Common myeloid progenitor, CD34-positive (primary cell): Measurements from ENCODE around the gene TEAD4.

Experiments used
- CTCF ChIA-PET: fragments of 350-600 bp; sonication (Branson Sonifier 250); formaldehyde crosslinking; loops from one replicate; lab custom pipeline; 2021; ENCODE audit warnings: antibody characterized with exemption; lab: Charles Lee
- POLR2A ChIA-PET: fragments of 350-600 bp; sonication (Branson Sonifier 250); formaldehyde crosslinking; loops from one replicate; lab custom pipeline; 2021; ENCODE audit warnings: antibody characterized with exemption; lab: Charles Lee
- DNase-seq, 3 donors: peaks; one replicate each; pipeline versions ENCODE4 v3.0.0 to v3.0.0-alpha.2; 2013
- H3K27ac ChIP-seq, 2 experiments: 1 replicate in 1 of 2; 2 replicates in 1 of 2; pipeline ENCODE4 v1.7.0; 2013; ENCODE audit warnings: inconsistent platforms in 2 of 2, low read length in 2 of 2, mild to moderate bottlenecking in 2 of 2, low read depth in 1 of 2, moderate library complexity in 1 of 2; ENCODE audit not compliant: severe bottlenecking in 2 of 2, insufficient read depth in 1 of 2, poor library complexity in 1 of 2
- H3K27me3 ChIP-seq, 5 experiments: replicated peaks in 2 of 5; 1 replicate in 3 of 5; 2 replicates in 2 of 5; pipeline versions ENCODE4 v1.6.1 to v1.7.0; 2013; ENCODE audit warnings: low read length in 4 of 5, mild to moderate bottlenecking in 2 of 5, moderate library complexity in 2 of 5, inconsistent platforms in 1 of 5; ENCODE audit not compliant: insufficient read depth in 5 of 5, control insufficient read depth in 4 of 5
- H3K36me3 ChIP-seq, 4 experiments: 1 replicate in 2 of 4; 2 replicates in 2 of 4; pipeline versions ENCODE4 v1.6.1 to v1.7.0; 2013; ENCODE audit warnings: low read length in 3 of 4, control low read depth in 1 of 4, mild to moderate bottlenecking in 1 of 4; ENCODE audit not compliant: control insufficient read depth in 4 of 4, insufficient read depth in 4 of 4
- H3K4me1 ChIP-seq, 4 experiments: 1 replicate in 3 of 4; 2 replicates in 1 of 4; pipeline versions ENCODE4 v1.6.1 to v1.7.1; 2013; ENCODE audit warnings: low read length in 3 of 4, mild to moderate bottlenecking in 3 of 4, control low read depth in 1 of 4, inconsistent platforms in 1 of 4, moderate library complexity in 1 of 4; ENCODE audit not compliant: control insufficient read depth in 4 of 4, insufficient read depth in 4 of 4; ENCODE audit errors: control extremely low read depth in 1 of 4
- H3K4me3 ChIP-seq, 7 experiments: 1 replicate in 4 of 7; 2 replicates in 3 of 7; pipeline versions ENCODE4 v1.5.1 to v1.7.0; 2013; ENCODE audit warnings: mild to moderate bottlenecking in 7 of 7, low read length in 6 of 7, moderate library complexity in 6 of 7, inconsistent platforms in 2 of 7, low read depth in 2 of 7, control low read depth in 1 of 7; ENCODE audit not compliant: insufficient read depth in 4 of 7, control insufficient read depth in 1 of 7; ENCODE audit errors: extremely low read depth in 1 of 7
- H3K9me3 ChIP-seq, 5 experiments: 1 replicate in 4 of 5; 2 replicates in 1 of 5; pipeline versions ENCODE4 v1.6.1 to v1.7.1; 2013; ENCODE audit warnings: low read length in 4 of 5, mild to moderate bottlenecking in 2 of 5, inconsistent platforms in 1 of 5, low read depth in 1 of 5, moderate library complexity in 1 of 5; ENCODE audit not compliant: control insufficient read depth in 4 of 5, insufficient read depth in 2 of 5; ENCODE audit errors: control extremely low read depth in 1 of 5
- WGBS: methylation state at CpG from one replicate; pipeline ENCODE4 v1.1.5; 2013; ENCODE audit not compliant: insufficient coverage; 5-methylcytosine and 5-hydroxymethylcytosine counted together

Gene TEAD4

GRCh38 chr12:2980630-2981029, 21.4 kb downstream of the TEAD4 start:
- no peaks in the 10 kb centered on the region for H3K36me3 ChIP-seq
- CTCF ChIA-PET = no interaction called here

GRCh38 chr12:2982361-2982760, 23.2 kb downstream of the TEAD4 start:
- 99% methylated on average over 13 of the region's 13 CpGs for WGBS
- no peaks in the 10 kb centered on the region for H3K9me3 ChIP-seq
- POLR2A ChIA-PET = no interaction called here

More at GRCh38 chr12:2980630-2981029, 21.4 kb downstream of the TEAD4 start:
- no peak overlapping the region for H3K4me3 ChIP-seq
- no peaks in the 10 kb centered on the region for H3K4me1 ChIP-seq
- H3K27me3 ChIP-seq = peaks cover 0 to 5% (median 0%) of the 10 kb centered on the region in 5 experiments
- H3K27ac ChIP-seq = no peak overlapping the region
- POLR2A ChIA-PET = no interaction called here
- H3K9me3 ChIP-seq = no peaks in the 10 kb centered on the region
- 100% methylated on average over 7 of the region's 7 CpGs for WGBS
- no peak for DNase-seq

DNA sequence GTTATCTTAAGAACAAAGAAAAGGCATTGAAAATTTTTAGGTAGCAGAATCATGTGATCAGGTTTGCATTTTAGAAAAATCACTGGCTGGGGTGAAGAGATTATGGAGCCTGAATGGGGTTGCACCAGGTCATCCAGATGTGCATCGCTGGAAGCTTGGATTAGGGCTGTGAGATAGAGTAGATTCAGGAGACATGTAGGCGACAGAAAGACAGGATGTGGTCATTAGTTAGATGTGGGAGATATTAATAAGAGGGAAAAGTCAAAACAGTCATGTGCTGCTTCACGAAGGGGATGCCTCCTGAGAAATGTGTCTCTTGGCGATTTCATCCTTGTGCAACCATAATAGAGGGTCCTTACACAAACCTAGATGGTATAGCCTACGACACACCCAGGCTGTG, 25.1 kb downstream of the TEAD4 start:
- Histone ChIP-seq H3K4me1 (no peaks in the 10 kb centered on the region), H3K36me3 (no peaks in the 10 kb centered on the region), H3K4me3 (no peak overlapping the region), H3K9me3 (peaks cover 0 to 3% (median 0%) of the 10 kb centered on the region in 5 experiments), H3K27ac (no peak overlapping the region), H3K27me3 (peaks cover 0 to 5% (median 0%) of the 10 kb centered on the region in 5 experiments)
- DNase-seq = peak in 1 of 3 donors; percentile 15
- CTCF ChIA-PET = interaction anchor here (1.3 kb wide), 1 partner anchor 50 kb away, joined by 4 read pairs; no protein-coding TSS in a partner anchor
- 60% methylated on average over 4 of the region's 5 CpGs for WGBS
- POLR2A ChIA-PET = no interaction called here

More at GRCh38 chr12:2982361-2982760, 23.2 kb downstream of the TEAD4 start:
- Histone ChIP-seq H3K4me1 (no peaks in the 10 kb centered on the region), H3K4me3 (no peak overlapping the region), H3K36me3 (no peaks in the 10 kb centered on the region), H3K27me3 (peaks cover 0 to 5% (median 0%) of the 10 kb centered on the region in 5 experiments), H3K27ac (no peak overlapping the region)
- CTCF ChIA-PET = interaction anchor here (0.6 kb wide), 1 partner anchor 453 kb away, joined by 3 read pairs; no protein-coding TSS in a partner anchor
- DNase-seq = no peak

- H3K27ac ChIP-seq = no peak overlapping the region
- ChIA-PET CTCF (interaction anchor here (1.3 kb wide), 1 partner anchor 49 kb away, joined by 4 read pairs; no protein-coding TSS in a partner anchor), POLR2A (no interaction called here)
- H3K27me3 ChIP-seq = peaks cover 0 to 5% (median 0%) of the 10 kb centered on the region in 5 experiments
- DNase-seq = no peak
- H3K36me3 ChIP-seq = no peaks in the 10 kb centered on the region
- H3K4me3 ChIP-seq = no peak overlapping the region
- no peaks in the 10 kb centered on the region for H3K4me1 ChIP-seq
- H3K9me3 ChIP-seq = peaks cover 0 to 3% (median 0%) of the 10 kb centered on the region in 5 experiments
- no CpG with 5 or more reads among the region's 1 CpG for WGBS
Measured at GRCh38 chr12:2984698-2985097, 25.5 kb downstream of the TEAD4 start.

GRCh38 chr12:2986876-2987275, 27.7 kb downstream of the TEAD4 start:
- no peaks in the 10 kb centered on the region for H3K4me1 ChIP-seq
- 86% methylated on average over 2 of the region's 3 CpGs for WGBS
- ChIA-PET POLR2A (no interaction called here), CTCF (no interaction called here)
- no peaks in the 10 kb centered on the region for H3K36me3 ChIP-seq
- H3K4me3 ChIP-seq = no peak overlapping the region
- DNase-seq = no peak
- no peak overlapping the region for H3K27ac ChIP-seq
- H3K27me3 ChIP-seq = peaks cover 0 to under 1% (median 0%) of the 10 kb centered on the region in 5 experiments
- H3K9me3 ChIP-seq = peaks cover 0 to 3% (median 0%) of the 10 kb centered on the region in 5 experiments

DNA sequence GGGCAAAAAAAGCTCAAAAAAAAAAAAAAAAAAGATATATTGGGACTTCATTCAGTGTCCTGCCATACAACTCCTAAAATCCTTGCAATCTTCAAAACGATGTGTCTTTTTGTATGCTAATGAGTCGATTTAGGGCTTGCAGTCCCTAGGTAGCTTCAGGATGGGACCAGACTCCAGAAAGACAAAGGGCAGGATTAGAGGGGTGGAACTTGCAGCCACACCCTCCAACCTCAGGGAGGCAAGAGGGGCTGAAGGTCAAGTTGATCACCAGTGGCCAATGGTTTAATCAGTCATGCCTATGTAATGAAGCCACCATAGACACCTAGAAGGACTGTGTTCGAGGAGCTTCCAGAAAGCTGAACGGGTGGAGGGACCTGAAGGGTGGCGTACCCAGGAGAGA, 29.3 kb downstream of the TEAD4 start:
- POLR2A ChIA-PET = no interaction called here
- CTCF ChIA-PET = no interaction called here
- Histone ChIP-seq H3K36me3 (no peaks in the 10 kb centered on the region), H3K27ac (no peak overlapping the region), H3K9me3 (peaks cover 0 to 3% (median 0%) of the 10 kb centered on the region in 5 experiments), H3K4me1 (no peaks in the 10 kb centered on the region), H3K27me3 (no peaks in the 10 kb centered on the region), H3K4me3 (no peak overlapping the region)
- no peak for DNase-seq
- WGBS = 99% methylated on average over 5 of the region's 5 CpGs

DNA sequence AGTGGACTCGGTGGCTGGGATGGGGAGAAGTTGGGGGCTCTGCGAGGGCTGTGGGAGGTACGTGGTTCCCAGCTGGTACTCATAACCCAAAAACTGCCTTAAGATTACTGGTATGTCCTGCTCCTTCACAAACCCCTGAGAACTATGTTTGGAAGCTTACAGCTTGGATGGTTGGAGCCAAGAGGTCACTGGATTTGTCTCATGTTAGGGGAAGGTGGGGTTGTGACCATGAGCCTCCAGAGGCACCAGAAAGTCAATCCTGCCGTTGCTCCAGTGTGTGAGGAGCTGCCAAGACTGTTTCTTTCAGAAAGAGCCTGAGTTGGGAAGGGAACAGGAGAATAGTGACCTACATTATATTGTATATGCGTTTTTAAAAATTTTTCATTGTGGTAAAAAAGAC, 33.5 kb downstream of the TEAD4 start:
- H3K4me3 ChIP-seq = no peak overlapping the region
- H3K4me1 ChIP-seq = no peaks in the 10 kb centered on the region
- 92% methylated on average over 2 of the region's 5 CpGs for WGBS
- H3K9me3 ChIP-seq = peaks cover 0 to 3% (median 0%) of the 10 kb centered on the region in 5 experiments
- no peaks in the 10 kb centered on the region for H3K36me3 ChIP-seq
- CTCF ChIA-PET = interaction anchor here (1.4 kb wide), 1 partner anchor 41 kb away, joined by 3 read pairs; no protein-coding TSS in a partner anchor
- H3K27ac ChIP-seq = no peak overlapping the region
- POLR2A ChIA-PET = no interaction called here
- DNase-seq = no peak
- peaks cover 0 to 2% (median 0%) of the 10 kb centered on the region in 5 experiments for H3K27me3 ChIP-seq
